Activated CD4-positive, alpha-beta memory T cell treated with anti-CD3 and anti-CD28 coated beads for 36 hours (primary cell): Measurements from ENCODE around the gene PDZD2. TPM values are rescaled to one million over a fixed set of nuclear protein-coding genes. Genes with fewer than 3 reads are reported as not detected.
"Not testable (repeated sequence)": the region's sequence is repeated elsewhere in the genome, so short reads cannot be mapped to it uniquely, and the experiment has no call there.

Experiments
- CTCF ChIA-PET: fragments of 350-600 bp; sonication (Branson Sonifier 250); formaldehyde crosslinking; loops from one replicate; lab custom pipeline; 2021; ENCODE audit warnings: antibody characterized with exemption, inconsistent platforms; lab: Charles Lee
- POLR2A ChIA-PET: fragments of 350-600 bp; sonication (Branson Sonifier 250); formaldehyde crosslinking; loops from one replicate; lab custom pipeline; 2021; ENCODE audit warnings: antibody characterized with exemption; lab: Charles Lee
- DNase-seq: peaks from one replicate; pipeline ENCODE4 v3.0.0-alpha.2; 2020
- H3K27ac Mint-ChIP-seq: one replicate; pipeline ENCODE4 v1.8.0; 2021; ENCODE audit warnings: mixed read lengths
- H3K27me3 Mint-ChIP-seq: one replicate; pipeline ENCODE4 v1.8.0; 2021; ENCODE audit warnings: mixed read lengths
- H3K36me3 Mint-ChIP-seq: one replicate; pipeline ENCODE4 v1.8.0; 2021; ENCODE audit warnings: mixed read lengths
- H3K4me1 Mint-ChIP-seq: one replicate; pipeline ENCODE4 v1.8.0; 2021; ENCODE audit warnings: low read depth, mixed read lengths
- H3K4me3 Mint-ChIP-seq: one replicate; pipeline ENCODE4 v1.8.0; 2021; ENCODE audit warnings: mild to moderate bottlenecking, mixed read lengths
- H3K9me3 Mint-ChIP-seq: one replicate; pipeline ENCODE4 v1.8.0; 2021; ENCODE audit warnings: mixed read lengths
- intact Hi-C: fragments of 100-400 bp; cut with micrococcal nuclease; formaldehyde crosslinking; loops from one replicate; pipeline ENCODE4 v1.15.1; 2023
- total RNA-seq, 2 experiments: library from RNA; stranded (reverse); gene quantifications; one replicate each; pipeline ENCODE4 v1.2.3, GENCODE V29; 2021

Gene PDZD2
- total RNA-seq, 2 experiments from 2014 or later: not detected

DNA sequence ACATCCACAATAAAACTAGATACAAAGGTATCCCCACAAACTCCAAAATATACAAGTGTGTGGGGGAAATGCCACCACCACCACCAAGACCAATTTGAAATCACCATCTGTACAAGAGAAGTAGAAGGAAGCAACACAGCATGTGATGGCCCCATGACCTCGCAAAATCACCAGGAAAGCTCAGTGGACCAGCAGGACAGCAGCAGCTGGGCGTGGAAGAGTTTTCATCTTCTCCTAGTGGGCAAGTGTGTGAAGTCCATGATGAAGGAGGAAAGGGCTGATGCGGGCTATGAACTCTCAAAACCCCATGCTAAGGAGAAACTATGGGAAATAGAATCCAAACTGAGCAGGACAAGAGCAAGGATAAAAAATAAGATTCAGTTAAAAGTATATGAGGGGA, 477.1 kb downstream of the PDZD2 start:
- ChIA-PET POLR2A (no interaction called here), CTCF (interaction anchor here (1.1 to 2.5 kb wide), 2 partner anchors 18 to 23 kb away, joined by 3 to 10 read pairs; no protein-coding TSS in a partner anchor)
- H3K9me3 Mint-ChIP-seq: no peaks in the 10 kb centered on the region
- H3K4me3 Mint-ChIP-seq: no peak overlapping the region
- DNase-seq: no peak
- H3K36me3 Mint-ChIP-seq: peaks cover 29% of the 10 kb centered on the region
- H3K27ac Mint-ChIP-seq: peak overlapping the region; percentile 29
- peaks cover 41% of the 10 kb centered on the region for H3K4me1 Mint-ChIP-seq
- H3K27me3 Mint-ChIP-seq: no peaks in the 10 kb centered on the region
- intact Hi-C loops: loop anchor here (2.0 to 5.0 kb wide), 2 partner anchors 23 to 56 kb away; partner anchors contain the start of gene GOLPH3

DNA sequence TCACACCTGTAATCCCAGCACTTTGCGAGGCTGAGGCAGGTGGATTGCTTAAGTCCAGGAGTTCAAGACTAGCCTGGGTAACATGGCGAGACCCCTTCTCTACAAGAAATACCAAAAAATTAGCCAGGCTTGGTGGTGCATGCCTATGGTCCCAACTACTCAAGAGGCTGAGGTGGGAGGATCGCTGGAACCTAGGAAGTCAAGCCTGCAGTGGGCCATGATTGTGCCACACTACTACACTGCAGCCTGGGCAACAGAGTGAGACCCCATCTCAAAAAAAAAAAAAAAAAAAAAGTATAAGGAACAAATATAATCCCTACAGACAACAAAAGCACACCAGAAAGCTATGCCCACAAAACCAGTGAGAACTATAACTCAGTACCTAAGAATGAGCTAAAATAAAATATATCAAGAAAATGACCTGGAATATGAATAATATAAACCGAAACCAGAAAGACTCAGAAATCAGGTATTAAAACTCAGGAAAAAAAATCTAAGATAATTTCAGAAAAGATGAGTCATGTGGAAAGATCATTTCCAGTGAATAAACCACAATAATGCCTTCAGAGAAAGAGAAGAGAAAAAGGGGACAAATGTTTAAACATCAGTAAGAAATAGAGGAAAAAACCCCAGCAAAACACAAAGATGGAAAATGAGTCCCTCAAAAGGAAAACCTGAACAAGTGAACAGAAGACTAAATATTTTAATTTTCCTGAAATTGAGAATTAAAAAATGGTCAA, 477.8 kb downstream of the PDZD2 start:
- no peaks in the 10 kb centered on the region for H3K27me3 Mint-ChIP-seq
- intact Hi-C loops: loop anchor here (2.0 to 5.0 kb wide), 2 partner anchors 22 to 56 kb away; partner anchors contain the start of gene GOLPH3
- H3K9me3 Mint-ChIP-seq: no peaks in the 10 kb centered on the region
- peaks cover 42% of the 10 kb centered on the region for H3K4me1 Mint-ChIP-seq
- ChIA-PET CTCF (interaction anchor here (0.8 to 1.7 kb wide), 4 partner anchors 17 to 213 kb away, joined by 3 to 4 read pairs (median 3); no protein-coding TSS in a partner anchor), POLR2A (interaction anchor here (1.0 kb wide), 1 partner anchor 585 kb away, joined by 3 read pairs; the partner anchor contains the start of genes C5orf22 and DROSHA)
- H3K4me3 Mint-ChIP-seq: peak overlapping the region; percentile 5
- H3K27ac Mint-ChIP-seq: peak overlapping the region; percentile 76
- no peak for DNase-seq
- H3K36me3 Mint-ChIP-seq: peaks cover 30% of the 10 kb centered on the region

DNA sequence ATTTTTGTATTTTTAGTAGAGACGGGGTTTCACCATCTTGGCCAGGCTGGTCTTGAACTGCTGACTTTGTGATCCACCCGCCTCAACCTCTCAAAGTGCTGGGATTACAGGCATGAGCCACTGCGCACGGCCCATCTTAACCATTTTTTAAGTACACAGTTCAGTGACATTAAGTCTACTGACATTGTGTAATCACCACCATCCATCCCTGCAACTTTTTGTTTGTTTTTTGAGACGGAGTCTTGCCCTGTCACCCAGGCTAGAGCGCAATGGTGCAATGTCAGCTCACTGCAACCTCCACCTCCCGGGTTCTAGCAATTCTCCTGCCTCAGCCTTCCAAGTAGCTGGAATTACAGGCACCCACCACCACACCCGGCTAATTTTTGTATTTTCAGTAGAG, 480.0 kb downstream of the PDZD2 start:
- intact Hi-C loops: loop anchor here (5.0 kb wide), 1 partner anchor 53 kb away; the partner anchor contains the start of gene GOLPH3
- DNase-seq, H3K27ac Mint-ChIP-seq, CTCF ChIA-PET, H3K27me3 Mint-ChIP-seq, H3K9me3 Mint-ChIP-seq, H3K4me3 Mint-ChIP-seq, POLR2A ChIA-PET: not testable (repeated sequence)
- H3K36me3 Mint-ChIP-seq: peaks cover 25% of the 10 kb centered on the region
- peaks cover 47% of the 10 kb centered on the region for H3K4me1 Mint-ChIP-seq

- DNase-seq: no peak
- Mint-ChIP-seq H3K9me3 (no peaks in the 10 kb centered on the region), H3K4me1 (peaks cover 35% of the 10 kb centered on the region), H3K36me3 (peaks cover 39% of the 10 kb centered on the region), H3K4me3 (no peak overlapping the region), H3K27me3 (no peaks in the 10 kb centered on the region), H3K27ac (no peak overlapping the region)
- intact Hi-C loops: no loop called here
- CTCF ChIA-PET: interaction anchor here (1.0 kb wide), 1 partner anchor 41 kb away, joined by 3 read pairs; no protein-coding TSS in a partner anchor
- POLR2A ChIA-PET: no interaction called here
These were observed 484.3 kb downstream of the PDZD2 start for GRCh38 chr5:32123058-32123805.

GRCh38 chr5:32123889-32124676, 485.2 kb downstream of the PDZD2 start:
- DNase-seq: no peak
- POLR2A ChIA-PET: no interaction called here
- Mint-ChIP-seq H3K9me3 (no peaks in the 10 kb centered on the region), H3K4me3 (no peak overlapping the region), H3K27me3 (no peaks in the 10 kb centered on the region), H3K4me1 (peaks cover 40% of the 10 kb centered on the region), H3K36me3 (peaks cover 43% of the 10 kb centered on the region), H3K27ac (no peak overlapping the region)
- CTCF ChIA-PET: interaction anchor here (1.0 kb wide), 1 partner anchor 41 kb away, joined by 3 read pairs; no protein-coding TSS in a partner anchor
- intact Hi-C loops: no loop called here

- intact Hi-C loops: no loop called here
- ChIA-PET CTCF (interaction anchor here (0.7 kb wide), 1 partner anchor 14 kb away, joined by 3 read pairs; no protein-coding TSS in a partner anchor), POLR2A (no interaction called here)
- Mint-ChIP-seq H3K9me3 (no peaks in the 10 kb centered on the region), H3K4me3 (no peak overlapping the region), H3K27me3 (no peaks in the 10 kb centered on the region), H3K36me3 (peaks cover 43% of the 10 kb centered on the region), H3K27ac (no peak overlapping the region), H3K4me1 (peaks cover 51% of the 10 kb centered on the region)
- no peak for DNase-seq
These were observed 487.8 kb downstream of the PDZD2 start for GRCh38 chr5:32126691-32127090.

GRCh38 chr5:32127711-32128110, 488.8 kb downstream of the PDZD2 start:
- no peaks in the 10 kb centered on the region for H3K27me3 Mint-ChIP-seq
- CTCF ChIA-PET: no interaction called here
- H3K27ac Mint-ChIP-seq: no peak overlapping the region
- H3K4me1 Mint-ChIP-seq: peaks cover 50% of the 10 kb centered on the region
- intact Hi-C loops: no loop called here
- peaks cover 44% of the 10 kb centered on the region for H3K36me3 Mint-ChIP-seq
- no peak overlapping the region for H3K4me3 Mint-ChIP-seq
- POLR2A ChIA-PET: no interaction called here
- DNase-seq: no peak
- no peaks in the 10 kb centered on the region for H3K9me3 Mint-ChIP-seq

- POLR2A ChIA-PET: no interaction called here
- CTCF ChIA-PET: no interaction called here
- no peak for DNase-seq
- H3K4me3 Mint-ChIP-seq: no peak overlapping the region
- peaks cover 54% of the 10 kb centered on the region for H3K4me1 Mint-ChIP-seq
- H3K27me3 Mint-ChIP-seq: no peaks in the 10 kb centered on the region
- peaks cover 49% of the 10 kb centered on the region for H3K36me3 Mint-ChIP-seq
- H3K27ac Mint-ChIP-seq: no peak overlapping the region
- intact Hi-C loops: no loop called here
- no peaks in the 10 kb centered on the region for H3K9me3 Mint-ChIP-seq
These were observed 490.2 kb downstream of the PDZD2 start for GRCh38 chr5:32129074-32129598.

DNA sequence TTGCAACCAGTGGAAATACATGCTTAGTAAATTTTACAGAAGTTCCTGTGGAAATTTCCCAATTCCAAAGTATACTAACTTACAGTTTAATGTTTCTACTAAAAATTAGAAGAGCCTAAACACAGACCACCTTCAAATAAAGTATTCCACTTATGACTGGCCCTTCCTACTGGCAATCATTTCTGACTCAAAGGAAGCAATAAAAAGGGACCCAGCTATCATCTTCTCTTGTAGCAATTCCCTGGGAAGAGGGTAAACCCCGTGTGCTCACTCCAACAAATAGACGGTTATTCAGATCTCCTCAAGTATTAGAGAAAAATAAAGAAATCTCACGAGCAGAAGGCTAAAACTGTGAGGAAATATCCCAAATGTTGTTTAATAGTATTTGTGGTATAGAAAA, 491.9 kb downstream of the PDZD2 start:
- POLR2A ChIA-PET: interaction anchor here (1.6 kb wide), 1 partner anchor 43 kb away, joined by 3 read pairs; the partner anchor contains the start of gene GOLPH3
- Mint-ChIP-seq H3K4me1 (peaks cover 53% of the 10 kb centered on the region), H3K36me3 (peaks cover 53% of the 10 kb centered on the region), H3K27ac (no peak overlapping the region), H3K27me3 (no peaks in the 10 kb centered on the region), H3K9me3 (no peaks in the 10 kb centered on the region), H3K4me3 (no peak overlapping the region)
- no peak for DNase-seq
- intact Hi-C loops: loop anchor here (10.0 kb wide), 1 partner anchor 84 kb away; no protein-coding TSS in a partner anchor
- CTCF ChIA-PET: interaction anchor here (0.8 kb wide), 1 partner anchor 102 kb away, joined by 3 read pairs; no protein-coding TSS in a partner anchor

GRCh38 chr5:32131604-32132003, 492.7 kb downstream of the PDZD2 start:
- no peak for DNase-seq
- peaks cover 45% of the 10 kb centered on the region for H3K36me3 Mint-ChIP-seq
- H3K9me3 Mint-ChIP-seq: no peaks in the 10 kb centered on the region
- CTCF ChIA-PET: interaction anchor here (0.8 kb wide), 1 partner anchor 101 kb away, joined by 3 read pairs; no protein-coding TSS in a partner anchor
- peaks cover 49% of the 10 kb centered on the region for H3K4me1 Mint-ChIP-seq
- H3K27me3 Mint-ChIP-seq: no peaks in the 10 kb centered on the region
- no peak overlapping the region for H3K27ac Mint-ChIP-seq
- H3K4me3 Mint-ChIP-seq: no peak overlapping the region
- intact Hi-C loops: loop anchor here (10.0 kb wide), 1 partner anchor 83 kb away; no protein-coding TSS in a partner anchor
- POLR2A ChIA-PET: interaction anchor here (0.6 to 1.6 kb wide), 2 partner anchors 43 to 523 kb away, joined by 3 read pairs; partner anchors contain the start of gene GOLPH3

DNA sequence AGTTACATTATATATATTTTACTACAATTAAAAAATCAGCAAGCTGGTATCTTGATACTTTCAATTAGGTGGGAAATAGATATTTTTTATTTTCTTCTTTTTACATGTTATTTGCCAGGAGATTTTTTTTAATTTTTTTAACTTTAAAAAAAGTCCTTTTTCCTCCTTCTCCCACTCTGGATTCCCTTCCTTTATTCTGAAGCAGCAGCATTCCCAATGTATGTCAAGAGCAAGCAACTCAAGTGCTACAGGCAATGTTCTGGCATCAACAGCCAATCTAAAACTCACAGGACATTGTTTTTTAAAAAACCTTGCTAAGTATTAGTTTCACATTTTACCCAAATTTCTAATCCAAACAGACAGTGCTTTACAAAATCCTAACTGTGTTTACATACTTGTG, 493.8 kb downstream of the PDZD2 start:
- CTCF ChIA-PET: no interaction called here
- intact Hi-C loops: loop anchor here (10.0 kb wide), 1 partner anchor 82 kb away; no protein-coding TSS in a partner anchor
- H3K9me3 Mint-ChIP-seq: no peaks in the 10 kb centered on the region
- POLR2A ChIA-PET: interaction anchor here (1.1 kb wide), 1 partner anchor 15 kb away, joined by 3 read pairs; no protein-coding TSS in a partner anchor
- no peak for DNase-seq
- H3K27me3 Mint-ChIP-seq: no peaks in the 10 kb centered on the region
- no peak overlapping the region for H3K27ac Mint-ChIP-seq
- peaks cover 47% of the 10 kb centered on the region for H3K4me1 Mint-ChIP-seq
- H3K36me3 Mint-ChIP-seq: peaks cover 39% of the 10 kb centered on the region
- H3K4me3 Mint-ChIP-seq: no peak overlapping the region
